PFSK-1 (cell line): ENCODE data around the gene LHX2.

Experiments
- POLR2AphosphoS5 ChIP-seq: IDR thresholded peaks from 2 replicates; pipeline ENCODE4 v1.6.1; 2012; ENCODE audit warnings: low read depth, mild to moderate bottlenecking, control low read depth, low read length, moderate library complexity
- TAF1 ChIP-seq: IDR thresholded peaks from 2 replicates; pipeline ENCODE4 v1.6.1; 2012; ENCODE audit warnings: low read length, control low read depth, borderline replicate concordance; ENCODE audit not compliant: insufficient read depth

- TF ChIP-seq TAF1 (no peak), POLR2AphosphoS5 (no peak)
Observed at GRCh38 chr9:123974471-123974870, 37.1 kb upstream of the LHX2 start.
